Dedifferentiated amniotic fluid mesenchymal stem cell (primary cell): ENCODE measurements around the gene AGRP.

Experiments used
- DNase-seq: peaks from one replicate; pipeline ENCODE4 v3.0.0-alpha.2; 2016; ENCODE audit errors: extremely low spot score

Gene AGRP

DNA sequence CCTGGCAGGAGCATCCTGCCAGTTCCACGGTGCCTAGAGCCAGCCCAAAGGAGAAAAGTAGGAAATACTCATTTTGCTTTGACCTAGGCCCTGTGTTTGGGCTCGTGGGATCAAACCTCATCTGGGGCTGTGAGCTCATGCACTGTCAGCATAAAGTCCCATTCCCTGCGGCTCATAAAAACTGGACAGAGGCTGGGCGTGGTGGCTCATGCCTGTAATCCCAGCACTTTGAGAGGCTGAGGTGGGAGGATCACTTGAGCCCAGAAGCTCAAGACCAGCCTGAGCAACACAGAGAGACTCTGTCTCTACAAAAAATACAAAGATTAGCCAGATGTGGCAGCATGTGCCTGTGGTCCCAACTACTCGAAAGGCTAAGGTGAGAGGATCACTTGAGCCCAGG lies 20.3 kb downstream of the AGRP start:
- DNase-seq, result no peak

DNA sequence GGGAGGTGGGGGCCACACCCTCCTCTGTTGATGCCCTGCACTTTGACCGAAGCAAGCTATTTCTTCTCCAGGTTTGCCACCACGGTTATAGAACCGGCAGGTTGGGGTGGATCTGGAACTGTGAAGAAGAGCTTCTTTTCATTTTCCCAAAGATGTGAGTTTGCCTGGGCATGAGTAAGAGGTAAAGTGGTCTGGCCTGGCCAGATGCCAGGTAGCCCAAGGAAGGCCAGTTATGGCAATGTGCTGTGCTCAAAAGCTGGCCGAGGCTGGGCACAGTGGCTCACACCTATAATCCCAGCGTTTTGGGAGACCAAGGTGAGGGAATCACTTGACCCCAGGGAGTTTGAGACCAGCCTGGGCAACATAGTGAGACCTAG lies 21.1 kb downstream of the AGRP start:
- no peak for DNase-seq

DNA sequence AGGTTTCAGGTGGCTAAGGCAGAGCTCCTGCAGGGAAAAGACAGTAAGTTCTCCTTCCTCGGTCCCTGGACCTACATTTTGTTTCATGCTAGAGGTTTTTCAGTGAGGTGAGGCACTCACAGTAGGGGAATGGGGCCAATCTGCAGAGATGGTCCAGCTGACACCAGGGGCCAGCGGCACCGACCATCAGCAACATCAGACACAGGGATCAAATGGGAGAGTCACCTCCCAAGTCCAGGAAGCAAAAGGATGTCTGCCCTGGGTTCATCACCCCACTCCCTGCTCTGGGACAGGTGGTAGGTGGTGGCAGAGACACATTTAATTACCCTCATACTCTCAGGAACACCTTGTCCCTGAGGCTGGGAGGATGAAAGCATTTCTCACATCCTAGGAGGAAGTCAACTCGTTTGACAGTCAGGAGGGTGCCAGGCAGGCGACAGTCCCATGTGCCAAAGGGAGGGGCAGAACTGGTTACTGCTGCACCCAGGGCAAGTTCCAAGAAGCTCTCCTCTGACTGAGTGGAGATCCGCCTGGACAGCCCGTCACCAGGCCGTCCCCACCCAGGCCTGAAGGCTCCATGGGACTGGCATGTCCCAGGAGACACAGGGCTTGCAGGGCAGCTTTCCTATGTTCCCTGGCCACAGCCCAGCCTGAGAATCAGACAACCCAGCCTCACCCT lies 21.6 kb downstream of the AGRP start:
- DNase-seq, result no peak

DNA sequence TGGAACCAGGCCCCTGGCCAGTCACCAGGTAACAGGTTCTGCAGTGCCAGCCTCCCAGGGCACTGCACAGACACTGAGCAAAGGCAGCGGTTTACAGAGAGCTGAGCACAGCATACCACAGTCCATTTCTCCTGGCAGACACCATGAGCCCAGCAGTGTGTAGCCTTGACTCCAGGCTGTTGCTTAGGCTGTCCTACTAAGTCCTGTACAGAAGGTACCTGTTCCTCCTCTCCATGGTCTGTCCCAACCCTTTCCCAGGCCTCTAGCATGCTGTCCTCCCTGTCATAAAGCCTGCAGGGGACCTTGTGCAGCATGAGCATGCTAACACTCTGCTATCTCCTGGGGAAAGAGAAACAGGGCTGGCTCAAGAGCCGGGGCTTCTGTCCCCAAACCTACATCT lies 22.4 kb downstream of the AGRP start:
- no peak for DNase-seq

DNA sequence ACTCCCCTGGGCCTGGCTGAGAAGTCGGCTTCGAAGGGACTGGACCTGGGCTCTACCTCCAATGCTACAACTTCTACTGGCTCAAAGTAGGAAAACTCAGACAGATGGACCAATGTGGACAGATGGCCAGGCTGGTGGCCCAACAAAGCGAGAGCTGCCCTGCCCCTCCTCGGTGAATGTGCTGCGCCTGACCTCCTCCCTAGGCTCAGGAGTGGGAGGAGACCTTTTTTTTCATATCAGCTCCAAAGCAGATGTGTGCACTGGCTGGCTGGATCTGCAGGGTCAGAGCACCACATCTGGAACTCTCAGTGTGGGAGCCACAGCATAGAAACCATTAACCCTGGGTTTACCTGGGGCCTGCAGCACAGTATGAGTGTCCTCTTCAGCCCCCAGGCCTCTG lies 23.2 kb downstream of the AGRP start:
- no peak for DNase-seq

DNA sequence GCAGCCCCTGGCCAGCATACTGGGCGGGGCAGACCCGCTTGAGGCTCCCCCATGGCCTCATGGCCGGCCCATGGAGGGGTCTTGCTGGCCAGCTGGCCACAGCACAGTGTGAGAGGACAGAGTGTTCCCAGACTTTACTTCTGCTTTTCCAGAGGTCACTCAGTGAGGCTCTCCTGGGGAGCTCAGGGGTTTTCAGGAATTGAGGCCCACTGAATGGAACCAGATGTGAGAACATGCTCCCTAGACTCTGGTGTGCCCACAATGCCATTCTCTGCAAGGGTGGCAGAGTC lies 23.5 kb downstream of the AGRP start:
- no peak for DNase-seq

DNA sequence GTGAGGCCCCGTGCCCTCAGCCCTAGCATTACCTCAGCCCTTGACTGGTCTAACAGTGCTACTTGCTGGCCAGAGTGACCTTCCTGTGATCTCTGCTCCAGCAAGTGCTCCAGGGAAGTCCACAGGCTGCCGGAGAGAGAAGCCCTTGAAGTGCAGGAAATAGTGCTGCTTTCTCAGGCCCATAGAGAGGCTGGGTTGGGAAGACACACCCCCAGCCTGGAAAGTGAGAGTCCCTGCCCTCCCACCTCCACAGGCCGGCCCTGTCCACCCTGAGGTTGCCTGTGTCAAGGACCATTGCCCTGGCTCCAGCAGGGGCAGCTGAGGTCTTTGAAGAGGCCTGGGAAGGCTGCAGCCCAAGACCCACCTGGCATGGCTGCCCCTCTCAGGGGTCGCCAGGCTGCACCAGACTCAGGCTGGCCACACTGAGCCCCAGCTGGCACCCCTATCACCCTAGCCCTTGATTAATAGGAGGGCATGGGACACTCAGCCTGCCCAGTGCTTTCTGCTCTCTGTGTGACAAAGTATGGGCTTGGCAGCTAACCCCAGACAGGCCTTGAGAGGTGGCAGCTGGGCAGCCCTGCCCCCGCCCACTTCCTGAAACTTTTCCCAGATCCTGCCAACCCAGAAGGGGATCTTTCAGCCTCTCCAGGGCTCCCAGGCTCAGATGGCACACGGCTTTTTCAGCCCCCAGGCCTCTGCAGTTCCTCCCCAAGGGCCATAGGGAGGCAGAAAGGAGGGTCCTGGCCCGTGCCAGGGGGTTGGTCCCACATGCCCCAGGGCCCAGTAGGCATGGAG lies 24.1 kb downstream of the AGRP start:
- no peak for DNase-seq

DNA sequence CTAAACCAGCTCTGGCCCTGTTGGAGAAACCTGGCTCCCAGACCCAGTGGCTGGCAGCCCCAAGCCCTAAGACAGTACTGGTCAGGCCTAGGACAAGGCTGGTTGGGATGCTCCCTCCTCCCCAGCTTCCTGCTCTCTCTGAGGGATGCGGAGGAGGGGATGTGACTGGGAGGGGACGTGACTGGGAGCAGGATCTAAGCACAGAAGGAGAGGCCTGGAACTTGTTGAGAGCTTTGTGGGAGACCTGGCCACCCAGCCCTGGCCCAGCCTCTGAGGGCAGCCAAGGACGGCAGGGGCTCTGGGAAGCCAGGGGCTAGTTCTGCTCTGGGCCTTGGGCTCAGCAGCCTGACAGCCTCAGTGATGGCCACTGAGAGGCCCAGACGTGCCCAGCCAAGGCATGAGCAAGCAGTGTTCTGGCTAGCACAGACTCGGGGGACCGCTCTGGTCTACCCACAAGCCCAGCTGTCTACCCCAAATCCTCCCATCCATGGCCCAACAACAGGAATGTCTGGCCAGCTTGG lies 25.2 kb downstream of the AGRP start:
- DNase-seq, result no peak

DNA sequence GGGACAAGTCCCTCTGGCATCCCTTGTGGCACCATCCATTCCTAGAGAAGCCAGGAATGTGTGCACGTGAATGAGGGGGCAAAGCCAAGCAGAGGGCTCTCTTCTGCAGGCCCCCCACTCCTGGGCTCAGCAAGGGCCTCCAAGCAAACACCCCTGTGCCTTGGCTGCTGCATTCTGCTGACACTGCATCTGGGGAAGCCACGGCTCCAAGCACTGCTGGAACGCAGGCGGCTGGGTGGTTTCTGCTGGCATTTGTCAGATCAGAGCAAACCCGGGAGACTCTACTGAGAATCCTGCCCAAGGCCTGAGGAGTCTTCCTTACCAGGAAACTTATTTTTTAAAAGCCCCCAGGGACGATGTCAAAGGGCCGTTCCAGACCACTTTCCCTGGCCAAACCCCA lies 25.7 kb downstream of the AGRP start:
- DNase-seq, result no peak

DNA sequence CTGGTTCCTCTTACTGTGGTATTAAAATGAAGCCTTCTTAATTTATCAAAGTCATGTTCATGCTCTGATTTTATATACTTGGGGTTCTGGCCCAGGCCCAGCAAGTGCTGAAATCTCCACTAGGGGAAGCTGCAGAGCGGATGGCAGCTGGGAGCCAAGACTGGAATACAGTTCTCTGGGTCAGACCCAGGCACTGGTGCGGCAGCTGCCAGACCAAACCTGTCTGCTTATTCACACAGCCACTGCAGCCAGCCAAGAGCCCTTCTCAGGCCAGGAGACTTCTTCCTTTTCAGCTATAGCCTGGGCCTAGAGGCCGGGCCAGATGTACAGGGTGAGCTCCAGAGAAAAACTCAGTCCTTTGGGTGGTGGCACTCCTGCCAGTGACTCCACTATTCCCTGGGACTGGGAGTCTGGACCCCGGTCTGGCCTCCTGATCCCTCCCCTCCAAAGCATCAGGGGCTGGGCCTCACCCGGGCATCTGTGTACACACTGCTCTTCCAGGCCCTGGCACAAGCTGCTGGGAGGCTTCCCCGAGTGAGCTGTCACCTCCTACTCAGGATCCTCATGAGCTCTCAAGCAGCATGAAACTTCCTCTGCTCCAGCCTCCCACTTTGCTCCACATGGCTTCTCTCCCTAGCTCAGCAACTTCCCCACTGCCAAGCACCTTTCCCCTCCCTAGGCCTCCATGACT lies 26.8 kb downstream of the AGRP start:
- DNase-seq, result no peak

DNA sequence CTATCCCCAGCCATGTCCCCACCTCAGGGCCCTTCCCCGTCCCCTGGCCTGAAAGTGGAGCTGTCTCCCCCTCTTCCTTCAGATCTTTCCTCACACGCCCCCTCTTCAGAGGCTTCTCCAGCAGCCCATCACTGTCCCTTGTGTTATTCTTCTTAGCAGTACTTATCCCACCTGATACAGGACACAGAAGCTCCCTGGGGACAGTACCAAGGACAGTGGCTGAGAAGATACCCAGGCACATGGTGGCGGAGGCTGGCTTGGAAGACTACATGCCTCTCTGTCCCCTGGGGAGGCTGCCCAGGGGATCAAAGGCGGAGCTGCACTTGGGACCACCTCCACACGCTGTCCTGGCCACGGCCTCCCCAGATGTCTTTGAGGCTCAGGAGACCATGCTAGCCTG lies 28.5 kb downstream of the AGRP start:
- no peak for DNase-seq

DNA sequence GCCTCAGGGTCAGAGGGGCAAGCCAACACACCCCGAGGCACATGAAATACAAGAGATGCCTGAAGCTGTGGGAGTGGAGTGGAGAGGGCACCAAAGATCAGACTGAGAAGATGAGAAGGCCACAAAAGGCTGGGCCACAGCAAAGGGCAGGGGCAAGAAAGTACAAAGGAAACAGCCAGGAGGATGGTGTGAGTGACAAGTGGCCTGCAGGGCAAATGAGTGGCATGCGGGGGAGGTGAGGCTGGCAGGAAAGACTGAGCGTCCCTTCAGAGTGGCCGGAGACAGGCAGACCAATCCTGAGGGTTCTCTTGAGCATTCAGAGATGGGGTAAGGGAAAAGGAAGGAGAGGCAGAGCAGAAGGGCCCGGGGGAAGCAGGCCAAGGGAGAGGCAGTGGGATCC lies 29.2 kb downstream of the AGRP start:
- DNase-seq, result no peak

DNA sequence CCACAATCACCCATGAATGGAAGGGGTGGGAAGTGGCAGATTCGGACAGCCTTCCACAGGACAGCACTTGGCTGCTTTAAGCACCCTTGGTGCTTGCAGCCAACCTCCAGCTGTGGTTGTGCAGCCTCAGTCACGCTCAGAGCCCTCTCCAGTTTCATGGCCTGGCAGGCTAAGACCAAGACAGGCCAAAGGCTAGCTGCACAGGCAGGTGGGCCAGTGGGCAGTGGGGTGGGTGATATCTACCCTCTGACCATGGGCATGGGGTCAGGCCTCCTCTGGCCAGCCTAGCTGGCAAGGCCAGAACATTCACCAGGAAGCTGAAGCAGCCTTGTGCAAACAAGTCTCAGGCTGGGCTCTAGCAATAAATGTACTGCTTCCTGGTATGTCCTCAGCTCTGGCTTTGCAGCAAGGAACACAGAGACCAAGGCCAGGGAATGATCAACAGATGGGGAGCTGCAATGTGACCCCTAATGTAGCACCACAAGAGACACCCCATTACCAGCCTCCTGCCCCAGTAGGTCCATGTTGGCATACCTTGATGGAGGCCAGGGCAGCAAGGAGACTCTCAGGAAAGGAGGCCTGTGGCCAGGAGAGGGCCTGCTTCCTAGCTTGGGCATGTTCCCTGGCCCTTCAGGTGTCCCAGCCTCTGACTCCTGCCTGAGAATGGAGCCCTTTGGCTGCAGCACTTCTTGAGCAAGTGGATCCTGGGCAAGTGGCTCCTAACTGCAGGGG lies 31.5 kb downstream of the AGRP start:
- no peak for DNase-seq

DNA sequence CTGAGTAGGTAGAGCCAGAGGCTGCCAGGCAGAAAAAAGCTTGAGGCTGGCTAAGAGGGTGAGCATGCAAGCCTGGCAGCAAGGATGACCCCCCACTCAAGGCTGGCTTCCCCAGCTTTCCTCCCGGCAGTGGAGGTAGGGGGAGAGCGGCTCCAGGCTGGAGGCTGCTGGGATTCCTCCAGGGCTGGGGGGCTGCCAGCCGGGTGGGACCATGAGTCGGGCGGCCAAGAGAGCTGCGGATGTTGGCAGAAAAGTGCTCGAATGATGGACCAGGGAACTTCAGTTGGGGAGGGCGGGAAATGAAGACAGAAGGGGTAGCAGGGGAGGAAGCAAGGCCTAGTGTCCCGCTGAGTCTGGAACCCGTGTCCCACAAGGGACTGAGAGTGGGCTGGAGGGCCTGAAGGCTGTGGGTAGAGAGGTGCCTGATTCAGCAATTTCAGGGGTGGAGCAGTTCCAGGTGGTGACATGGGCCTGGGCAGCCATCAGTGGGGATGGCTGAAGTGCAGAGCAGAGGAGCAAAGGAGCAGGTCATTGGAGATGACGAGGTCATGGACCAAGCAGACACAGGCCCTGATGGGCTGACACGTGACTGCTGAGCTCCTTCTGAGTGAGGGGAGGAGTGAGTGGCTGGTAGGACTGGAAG lies 32.2 kb downstream of the AGRP start:
- DNase-seq, result no peak

DNA sequence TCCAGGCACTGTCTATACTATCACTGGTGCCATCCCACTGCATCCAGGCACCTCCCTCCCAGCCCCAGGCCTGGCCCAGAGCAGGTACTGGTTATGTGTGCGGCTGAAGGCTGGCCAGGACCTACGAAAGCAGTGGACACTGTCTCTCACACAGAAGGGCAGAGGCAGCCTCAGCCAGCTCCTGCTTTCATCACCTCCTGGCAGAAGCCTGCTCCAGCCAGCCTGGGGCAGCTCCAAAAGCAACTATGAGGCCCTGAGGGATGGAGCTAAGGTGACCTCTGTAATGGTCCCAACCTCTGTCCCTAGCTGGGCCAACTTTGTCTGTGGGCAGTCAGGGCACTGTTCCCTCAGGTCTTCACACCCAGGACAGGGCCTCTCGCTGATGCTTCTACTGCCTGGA lies 33.6 kb downstream of the AGRP start:
- no peak for DNase-seq

DNA sequence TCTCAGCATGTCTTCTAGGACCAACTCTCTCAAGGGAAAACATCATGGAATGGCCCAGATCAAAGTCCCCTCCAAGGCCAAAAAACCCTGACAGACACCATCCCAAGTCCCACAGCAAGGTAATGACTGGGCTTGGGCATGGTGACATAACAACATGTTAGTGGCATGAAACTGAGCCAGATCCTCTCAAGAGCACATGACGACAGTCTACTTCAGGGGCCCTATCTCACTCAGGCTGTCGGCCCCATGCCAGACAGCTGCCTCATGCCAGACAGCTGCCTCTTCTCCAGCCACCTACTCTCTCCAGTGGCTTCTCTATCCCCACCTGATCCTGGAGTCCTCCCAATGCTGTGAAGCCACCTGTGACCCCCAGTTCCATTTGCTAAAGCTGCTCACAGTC lies 34.0 kb downstream of the AGRP start:
- DNase-seq, result no peak

DNA sequence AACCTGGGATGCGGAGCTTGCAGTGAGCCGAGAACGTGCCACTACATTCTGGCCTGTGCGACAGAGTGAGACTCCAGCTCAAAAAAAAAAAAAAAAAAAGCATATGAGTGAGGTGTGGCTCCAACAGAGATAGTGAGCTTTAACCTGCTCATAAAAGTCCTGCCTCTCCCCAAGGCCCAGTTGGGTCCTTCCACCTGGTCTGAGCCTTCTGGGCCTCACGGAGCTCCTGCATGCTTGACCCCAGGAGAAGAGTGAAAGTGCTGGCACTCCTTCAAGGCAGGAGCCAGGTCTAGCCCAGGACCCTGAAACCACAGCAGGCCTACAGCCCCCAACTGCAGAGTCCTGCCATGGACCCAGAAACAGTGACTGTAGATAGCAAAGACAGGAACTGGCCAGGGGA lies 34.8 kb downstream of the AGRP start:
- DNase-seq, result no peak

DNA sequence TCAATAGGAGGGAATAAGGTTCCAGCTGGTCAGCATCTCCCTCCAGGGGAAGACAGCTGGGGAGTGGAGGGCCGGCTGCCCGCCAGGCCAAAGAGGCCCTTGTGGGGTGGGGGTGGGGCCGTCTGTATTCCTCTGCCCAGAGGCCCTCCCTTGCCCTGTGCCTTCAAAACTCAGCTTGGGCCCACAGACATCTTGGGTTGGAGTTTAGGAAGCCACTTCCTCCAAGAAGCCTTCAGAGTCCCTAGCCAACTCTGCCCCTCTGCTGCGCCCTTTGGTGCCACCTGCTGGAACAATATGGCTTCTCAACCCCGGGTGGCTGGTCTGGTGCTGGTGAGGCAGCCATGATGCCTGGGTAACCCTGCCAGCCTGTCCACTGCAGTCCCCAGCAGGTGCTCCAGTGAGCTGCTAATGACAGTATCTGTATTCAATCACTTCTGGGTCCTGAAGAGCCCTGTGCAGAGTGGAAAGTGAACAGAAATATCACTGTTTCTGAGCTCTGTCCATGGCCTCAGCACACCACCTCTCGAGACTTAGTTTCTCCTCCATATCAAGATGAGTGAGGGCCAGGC lies 35.8 kb downstream of the AGRP start:
- DNase-seq, result no peak

DNA sequence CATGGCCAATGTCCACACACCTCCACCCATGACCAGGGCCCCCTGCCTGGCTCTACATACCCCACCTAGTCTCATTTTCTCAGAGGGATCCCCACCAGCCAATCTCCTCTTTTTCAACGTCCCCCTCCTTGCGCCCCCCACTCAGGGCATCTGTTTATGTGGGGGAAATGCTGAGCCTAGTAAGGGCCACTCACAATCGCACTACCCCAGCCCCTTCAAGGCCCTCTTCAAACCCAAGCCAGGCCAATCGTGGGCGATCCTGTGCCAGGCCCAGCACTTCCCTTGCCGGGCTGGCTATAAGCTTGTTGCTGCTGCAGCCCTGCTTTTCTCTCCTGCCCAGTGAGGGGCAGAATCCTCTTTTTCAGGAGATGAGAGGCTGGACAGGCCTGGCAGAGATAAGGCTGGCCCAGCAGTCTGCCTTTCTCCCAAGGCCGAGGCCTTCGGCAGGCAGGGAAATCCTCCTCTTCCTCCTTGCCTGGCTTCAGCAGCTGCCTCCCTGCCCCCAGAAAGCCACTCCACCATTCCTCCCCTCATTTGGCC lies 36.3 kb downstream of the AGRP start:
- no peak for DNase-seq

DNA sequence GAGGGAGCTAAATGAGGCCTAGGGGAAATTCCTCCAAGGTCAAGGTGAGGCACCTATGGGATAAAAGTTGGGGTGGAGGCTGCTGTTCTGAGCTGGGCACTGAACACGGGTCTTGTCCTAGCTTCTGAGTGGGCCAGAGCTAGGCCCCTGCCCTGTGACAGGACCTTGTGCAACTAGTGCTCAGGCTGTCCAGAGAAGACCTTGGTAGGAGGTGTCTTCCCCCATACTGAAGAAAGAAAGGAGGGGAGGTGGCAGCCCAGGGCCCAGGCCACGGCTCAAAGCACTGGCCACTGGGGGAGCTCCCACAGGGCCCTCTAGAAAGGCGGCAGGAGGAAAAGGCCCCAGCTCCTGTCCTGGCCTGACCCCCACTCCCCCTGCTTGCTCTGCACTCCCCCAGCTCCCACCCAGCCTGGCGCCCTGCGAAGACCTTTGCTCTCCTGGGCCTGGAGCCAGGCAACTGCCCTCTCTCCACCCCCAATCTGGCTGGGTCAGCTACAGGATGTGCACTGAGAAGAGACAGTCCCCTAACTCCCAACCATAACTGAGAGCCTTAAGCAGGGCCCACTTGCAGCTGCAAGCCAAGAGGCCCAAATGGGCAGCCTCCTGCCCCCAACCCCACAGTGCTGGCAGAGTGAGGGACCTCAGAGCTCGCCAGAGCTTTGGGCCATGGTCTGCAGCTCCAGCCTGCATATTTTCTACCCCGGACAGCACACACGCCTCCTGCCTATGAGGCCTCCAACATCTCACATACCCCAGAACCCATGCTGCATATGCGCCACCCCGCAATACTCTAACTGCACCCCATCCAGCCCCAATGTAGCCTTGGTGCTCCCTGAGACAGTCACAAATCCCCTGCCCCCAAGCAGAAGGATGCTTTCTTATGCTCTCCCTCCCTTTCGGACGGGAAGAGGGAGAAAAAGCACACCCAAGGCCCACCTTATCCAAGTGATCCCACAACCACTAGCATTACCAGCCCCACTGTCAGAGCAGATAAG lies 37.1 kb downstream of the AGRP start:
- DNase-seq, result no peak
